Dedifferentiated amniotic fluid mesenchymal stem cell (primary cell): ENCODE measurements around the gene LPCAT1.
"Not testable (repeated sequence)": the region's sequence is repeated elsewhere in the genome, so short reads cannot be mapped to it uniquely, and the experiment has no call there.

Experiments used
- DNase-seq: peaks from one replicate; pipeline ENCODE4 v3.0.0-alpha.2; 2016; ENCODE audit errors: extremely low spot score

The LPCAT1 gene

GRCh38 chr5:1540831-1541701 lies 17.3 kb upstream of the LPCAT1 start:
- no peak for DNase-seq

GRCh38 chr5:1540166-1540565 lies 16.4 kb upstream of the LPCAT1 start:
- DNase-seq: no peak

GRCh38 chr5:1539393-1540161 lies 15.8 kb upstream of the LPCAT1 start:
- not testable (repeated sequence) for DNase-seq

- DNase-seq: no peak
Observed at GRCh38 chr5:1538741-1539392, 15.1 kb upstream of the LPCAT1 start.

GRCh38 chr5:1538276-1538675 lies 14.5 kb upstream of the LPCAT1 start:
- DNase-seq: no peak

GRCh38 chr5:1537603-1538154 lies 13.9 kb upstream of the LPCAT1 start:
- DNase-seq: no peak

GRCh38 chr5:1536871-1537602 lies 13.3 kb upstream of the LPCAT1 start:
- DNase-seq: no peak

- DNase-seq: no peak
Observed at GRCh38 chr5:1536322-1536845, 12.6 kb upstream of the LPCAT1 start.

- no peak for DNase-seq
Observed at GRCh38 chr5:1535646-1536045, 11.9 kb upstream of the LPCAT1 start.

- DNase-seq: no peak
Observed at GRCh38 chr5:1532384-1532783, 8.6 kb upstream of the LPCAT1 start.

- DNase-seq: no peak
Observed at GRCh38 chr5:1529498-1529897, 5.7 kb upstream of the LPCAT1 start.

- no peak for DNase-seq
Observed at GRCh38 chr5:1527533-1528205, 3.9 kb upstream of the LPCAT1 start.

- no peak for DNase-seq
Observed at GRCh38 chr5:1526681-1527131, 2.9 kb upstream of the LPCAT1 start.

GRCh38 chr5:1526190-1526631 lies 2.5 kb upstream of the LPCAT1 start:
- no peak for DNase-seq

- no peak for DNase-seq
Observed at GRCh38 chr5:1525624-1526189, 1.9 kb upstream of the LPCAT1 start.

GRCh38 chr5:1524799-1525623 lies 1.3 kb upstream of the LPCAT1 start:
- no peak for DNase-seq

GRCh38 chr5:1524481-1524798 lies 680 bp upstream of the LPCAT1 start:
- no peak for DNase-seq

- no peak for DNase-seq
Observed at GRCh38 chr5:1523480-1523792, 324 bp downstream of the LPCAT1 start.

GRCh38 chr5:1522601-1523479 lies 920 bp downstream of the LPCAT1 start:
- DNase-seq: no peak
